MM.1S (cell line): Measurements from ENCODE around the gene ADAMTS15.

Experiments
- CTCF ChIP-seq: fragments of 300-600 bp; sonication (generic); IDR thresholded peaks from 2 replicates; pipeline ENCODE4 v1.5.1; 2016; ENCODE audit warnings: antibody characterized with exemption, low read length, mixed read lengths
- EZH2 ChIP-seq: fragments of 300-600 bp; sonication (generic); optimal IDR thresholded peaks from 2 replicates; pipeline ENCODE3; 2017; ENCODE audit warnings: low read depth, mild to moderate bottlenecking, antibody characterized with exemption, low read length, mixed read lengths

GRCh38 chr11:130402570-130402969 lies 45.9 kb upstream of the ADAMTS15 start:
- TF ChIP-seq CTCF (no peak), EZH2 (no peak)
